Measurements from ENCODE around the gene EMILIN3.

The EMILIN3 gene

GRCh38 chr20:41339957-41340326 is 26.7 kb downstream of the EMILIN3 start:
- ChIA-PET POLR2A (no interaction called here), CTCF (interaction anchor here (0.6 to 4.3 kb wide), 31 partner anchors 9 to 209 kb away, joined by 3 to 50 read pairs (median 4); partner anchors contain the start of gene ZHX3)
- no peaks in the 10 kb centered on the region for H3K36me3 ChIP-seq (ENCODE audit: control insufficient read depth in 4 of 4, insufficient read depth in 4 of 4, low read length in 3 of 4)
- peak; percentile 45 to 69 (median 67) for DNase-seq
- no peaks in the 10 kb centered on the region for H3K9me3 ChIP-seq (ENCODE audit: control extremely low read depth in 1 of 5, control insufficient read depth in 4 of 5, insufficient read depth in 2 of 5, low read depth in 1 of 5, low read length in 4 of 5)
- peak overlapping the region in 2 of 7 experiments; percentile 48 to 53 for H3K4me3 ChIP-seq (ENCODE audit: control insufficient read depth in 1 of 7, extremely low read depth in 1 of 7, insufficient read depth in 4 of 7, low read depth in 2 of 7, low read length in 6 of 7)
- H3K4me1 ChIP-seq (ENCODE audit: control extremely low read depth in 1 of 4, control insufficient read depth in 4 of 4, insufficient read depth in 4 of 4, low read length in 3 of 4) = peaks cover 0 to 12% (median 10%) of the 10 kb centered on the region in 4 experiments
- H3K27me3 ChIP-seq (replicated peaks in 2 of 5; ENCODE audit: control insufficient read depth in 4 of 5, insufficient read depth in 5 of 5, low read length in 4 of 5) = peaks cover 0 to 47% (median 13%) of the 10 kb centered on the region in 5 experiments
- H3K27ac ChIP-seq (ENCODE audit: insufficient read depth in 1 of 2, low read depth in 1 of 2, low read length in 2 of 2, poor library complexity in 1 of 2, severe bottlenecking in 2 of 2) = no peak overlapping the region
- 0% methylated on average over 14 of the region's 25 CpGs for WGBS (ENCODE audit: insufficient coverage)

GRCh38 chr20:41336711-41337492 is 29.7 kb downstream of the EMILIN3 start:
- no peak for DNase-seq
- Histone ChIP-seq H3K4me1 (ENCODE audit: control extremely low read depth in 1 of 4, control insufficient read depth in 4 of 4, insufficient read depth in 4 of 4, low read length in 3 of 4) (peaks cover 0 to 12% (median 10%) of the 10 kb centered on the region in 4 experiments), H3K27ac (ENCODE audit: insufficient read depth in 1 of 2, low read depth in 1 of 2, low read length in 2 of 2, poor library complexity in 1 of 2, severe bottlenecking in 2 of 2) (no peak overlapping the region), H3K9me3 (ENCODE audit: control extremely low read depth in 1 of 5, control insufficient read depth in 4 of 5, insufficient read depth in 2 of 5, low read depth in 1 of 5, low read length in 4 of 5) (no peaks in the 10 kb centered on the region), H3K27me3 (replicated peaks in 2 of 5; ENCODE audit: control insufficient read depth in 4 of 5, insufficient read depth in 5 of 5, low read length in 4 of 5) (peaks cover 0 to 46% (median 15%) of the 10 kb centered on the region in 5 experiments), H3K4me3 (ENCODE audit: control insufficient read depth in 1 of 7, extremely low read depth in 1 of 7, insufficient read depth in 4 of 7, low read depth in 2 of 7, low read length in 6 of 7) (no peak overlapping the region), H3K36me3 (ENCODE audit: control insufficient read depth in 4 of 4, insufficient read depth in 4 of 4, low read length in 3 of 4) (no peaks in the 10 kb centered on the region)
- 94% methylated on average over 4 of the region's 4 CpGs for WGBS (ENCODE audit: insufficient coverage)
- CTCF ChIA-PET = interaction anchor here (1.3 to 4.3 kb wide), 4 partner anchors 14 to 202 kb away, joined by 3 to 28 read pairs (median 10); no protein-coding TSS in a partner anchor
- POLR2A ChIA-PET = no interaction called here

GRCh38 chr20:41335591-41335990 is 31.0 kb downstream of the EMILIN3 start:
- Histone ChIP-seq H3K27me3 (replicated peaks in 2 of 5; ENCODE audit: control insufficient read depth in 4 of 5, insufficient read depth in 5 of 5, low read length in 4 of 5) (peaks cover 0 to 35% (median 15%) of the 10 kb centered on the region in 5 experiments), H3K27ac (ENCODE audit: insufficient read depth in 1 of 2, low read depth in 1 of 2, low read length in 2 of 2, poor library complexity in 1 of 2, severe bottlenecking in 2 of 2) (no peak overlapping the region), H3K4me3 (ENCODE audit: control insufficient read depth in 1 of 7, extremely low read depth in 1 of 7, insufficient read depth in 4 of 7, low read depth in 2 of 7, low read length in 6 of 7) (no peak overlapping the region), H3K36me3 (ENCODE audit: control insufficient read depth in 4 of 4, insufficient read depth in 4 of 4, low read length in 3 of 4) (no peaks in the 10 kb centered on the region), H3K4me1 (ENCODE audit: control extremely low read depth in 1 of 4, control insufficient read depth in 4 of 4, insufficient read depth in 4 of 4, low read length in 3 of 4) (peaks cover 0 to 11% (median 9%) of the 10 kb centered on the region in 4 experiments), H3K9me3 (ENCODE audit: control extremely low read depth in 1 of 5, control insufficient read depth in 4 of 5, insufficient read depth in 2 of 5, low read depth in 1 of 5, low read length in 4 of 5) (no peaks in the 10 kb centered on the region)
- no peak for DNase-seq
- CTCF ChIA-PET = interaction anchor here (1.9 to 2.1 kb wide), 2 partner anchors 13 to 163 kb away, joined by 4 to 7 read pairs; no protein-coding TSS in a partner anchor
- WGBS (ENCODE audit: insufficient coverage) = 63% methylated on average over 1 of the region's 1 CpG
- POLR2A ChIA-PET = no interaction called here

- ChIA-PET CTCF (interaction anchor here (1.9 to 2.1 kb wide), 2 partner anchors 12 to 162 kb away, joined by 4 to 7 read pairs; no protein-coding TSS in a partner anchor), POLR2A (no interaction called here)
- no peak overlapping the region for H3K4me3 ChIP-seq (ENCODE audit: control insufficient read depth in 1 of 7, extremely low read depth in 1 of 7, insufficient read depth in 4 of 7, low read depth in 2 of 7, low read length in 6 of 7)
- H3K36me3 ChIP-seq (ENCODE audit: control insufficient read depth in 4 of 4, insufficient read depth in 4 of 4, low read length in 3 of 4) = no peaks in the 10 kb centered on the region
- no peak overlapping the region for H3K27ac ChIP-seq (ENCODE audit: insufficient read depth in 1 of 2, low read depth in 1 of 2, low read length in 2 of 2, poor library complexity in 1 of 2, severe bottlenecking in 2 of 2)
- WGBS (ENCODE audit: insufficient coverage) = 94% methylated on average over 12 of the region's 15 CpGs
- H3K4me1 ChIP-seq (ENCODE audit: control extremely low read depth in 1 of 4, control insufficient read depth in 4 of 4, insufficient read depth in 4 of 4, low read length in 3 of 4) = peaks cover 3 to 12% (median 7%) of the 10 kb centered on the region in 4 experiments
- H3K27me3 ChIP-seq (replicated peaks in 2 of 5; ENCODE audit: control insufficient read depth in 4 of 5, insufficient read depth in 5 of 5, low read length in 4 of 5) = peaks cover 0 to 27% (median 15%) of the 10 kb centered on the region in 5 experiments
- DNase-seq = no peak
- H3K9me3 ChIP-seq (ENCODE audit: control extremely low read depth in 1 of 5, control insufficient read depth in 4 of 5, insufficient read depth in 2 of 5, low read depth in 1 of 5, low read length in 4 of 5) = no peaks in the 10 kb centered on the region
Measured at GRCh38 chr20:41334443-41335421, 31.9 kb downstream of the EMILIN3 start.

- peaks cover 3 to 16% (median 13%) of the 10 kb centered on the region in 4 experiments for H3K4me1 ChIP-seq (ENCODE audit: control extremely low read depth in 1 of 4, control insufficient read depth in 4 of 4, insufficient read depth in 4 of 4, low read length in 3 of 4)
- POLR2A ChIA-PET = no interaction called here
- 90% methylated on average over 2 of the region's 2 CpGs for WGBS (ENCODE audit: insufficient coverage)
- H3K4me3 ChIP-seq (ENCODE audit: control insufficient read depth in 1 of 7, extremely low read depth in 1 of 7, insufficient read depth in 4 of 7, low read depth in 2 of 7, low read length in 6 of 7) = no peak overlapping the region
- peaks cover 0 to 20% (median 8%) of the 10 kb centered on the region in 5 experiments for H3K27me3 ChIP-seq (replicated peaks in 2 of 5; ENCODE audit: control insufficient read depth in 4 of 5, insufficient read depth in 5 of 5, low read length in 4 of 5)
- DNase-seq = no peak
- H3K36me3 ChIP-seq (ENCODE audit: control insufficient read depth in 4 of 4, insufficient read depth in 4 of 4, low read length in 3 of 4) = no peaks in the 10 kb centered on the region
- CTCF ChIA-PET = interaction anchor here (1.9 to 2.1 kb wide), 2 partner anchors 11 to 161 kb away, joined by 4 to 7 read pairs; no protein-coding TSS in a partner anchor
- H3K9me3 ChIP-seq (ENCODE audit: control extremely low read depth in 1 of 5, control insufficient read depth in 4 of 5, insufficient read depth in 2 of 5, low read depth in 1 of 5, low read length in 4 of 5) = no peaks in the 10 kb centered on the region
- H3K27ac ChIP-seq (ENCODE audit: insufficient read depth in 1 of 2, low read depth in 1 of 2, low read length in 2 of 2, poor library complexity in 1 of 2, severe bottlenecking in 2 of 2) = no peak overlapping the region
Measured at GRCh38 chr20:41334036-41334435, 32.6 kb downstream of the EMILIN3 start.

- CTCF ChIA-PET = interaction anchor here (1.9 kb wide), 1 partner anchor 9 kb away, joined by 4 read pairs; no protein-coding TSS in a partner anchor
- DNase-seq = no peak
- WGBS (ENCODE audit: insufficient coverage) = 100% methylated on average over 3 of the region's 4 CpGs
- Histone ChIP-seq H3K9me3 (ENCODE audit: control extremely low read depth in 1 of 5, control insufficient read depth in 4 of 5, insufficient read depth in 2 of 5, low read depth in 1 of 5, low read length in 4 of 5) (no peaks in the 10 kb centered on the region), H3K4me1 (ENCODE audit: control extremely low read depth in 1 of 4, control insufficient read depth in 4 of 4, insufficient read depth in 4 of 4, low read length in 3 of 4) (peaks cover 3 to 20% (median 15%) of the 10 kb centered on the region in 4 experiments), H3K36me3 (ENCODE audit: control insufficient read depth in 4 of 4, insufficient read depth in 4 of 4, low read length in 3 of 4) (no peaks in the 10 kb centered on the region), H3K27me3 (replicated peaks in 2 of 5; ENCODE audit: control insufficient read depth in 4 of 5, insufficient read depth in 5 of 5, low read length in 4 of 5) (peaks cover 0 to 11% (median 7%) of the 10 kb centered on the region in 5 experiments), H3K27ac (ENCODE audit: insufficient read depth in 1 of 2, low read depth in 1 of 2, low read length in 2 of 2, poor library complexity in 1 of 2, severe bottlenecking in 2 of 2) (no peak overlapping the region), H3K4me3 (ENCODE audit: control insufficient read depth in 1 of 7, extremely low read depth in 1 of 7, insufficient read depth in 4 of 7, low read depth in 2 of 7, low read length in 6 of 7) (no peak overlapping the region)
- POLR2A ChIA-PET = no interaction called here
Measured at GRCh38 chr20:41331731-41332130, 34.9 kb downstream of the EMILIN3 start.

Data from common myeloid progenitor, CD34-positive (primary cell).